ENCODE results near the gene HEG1. TPM values are rescaled to one million over a fixed set of nuclear protein-coding genes. Genes with fewer than 3 reads are reported as not detected.

HEG1 gene
- total and polyA plus RNA-seq, 2 donors (not counting 3 experiments of a cell fraction or from before 2014, with no cell fraction given) = 50.1 to 106 TPM

- Histone ChIP-seq H3K27me3 (ENCODE audit: control insufficient read depth in 2 of 2, insufficient read depth in 2 of 2, low read length in 2 of 2) (peaks cover 1 to 2% of the 10 kb centered on the region in 2 experiments), H3K9me1 (replicated peaks; ENCODE audit: control insufficient read depth, extremely low read depth, insufficient read depth, low read length) (no peaks in the 10 kb centered on the region), H3K79me2 (ENCODE audit: control insufficient read depth, insufficient read depth, low read length) (no peaks in the 10 kb centered on the region), H3K9me3 (replicated peaks; ENCODE audit: control insufficient read depth, insufficient read depth, low read length) (no peaks in the 10 kb centered on the region), H3K36me3 (ENCODE audit: control insufficient read depth in 2 of 2, extremely low read depth in 1 of 2, insufficient read depth in 2 of 2, low read length in 2 of 2) (no peaks in the 10 kb centered on the region), H3K4me3 (replicated peaks in 1 of 3; ENCODE audit: insufficient read depth in 1 of 3, low read depth in 1 of 3, low read length in 3 of 3) (no peak overlapping the region), H2AFZ (ENCODE audit: low read depth, low read length) (no peak overlapping the region), H3K9ac (replicated peaks; ENCODE audit: extremely low read depth, insufficient read depth, low read length) (no peak overlapping the region), H3K4me1 (ENCODE audit: control insufficient read depth, extremely low read depth, insufficient read depth, low read length) (no peaks in the 10 kb centered on the region), H4K20me1 (replicated peaks; ENCODE audit: control insufficient read depth, extremely low read depth, insufficient read depth, low read length) (no peaks in the 10 kb centered on the region), H3K4me2 (ENCODE audit: insufficient read depth, low read length) (no peak overlapping the region), H3K27ac (ENCODE audit: insufficient read depth, low read depth, low read length) (no peak overlapping the region)
- FAIRE-seq (no peak), DNase-seq (ENCODE audit: low read depth, low spot score) (no peak)
- TF ChIP-seq POLR2AphosphoS5 (IDR thresholded peaks at IDR 0.05; ENCODE audit: insufficient read depth, low read depth, low read length) (no peak), MAX (IDR thresholded peaks at IDR 0.05; ENCODE audit: insufficient read depth, insufficient read length) (no peak), GATA2 (IDR thresholded peaks at IDR 0.05; ENCODE audit: insufficient read depth, insufficient read length, low read depth, low read length) (no peak), EZH2 (IDR thresholded peaks at IDR 0.05; ENCODE audit: borderline replicate concordance, low read depth, low read length, severe bottlenecking) (no peak), MYC (IDR thresholded peaks at IDR 0.05; ENCODE audit: low read depth, low read length) (no peak), JUN (IDR thresholded peaks at IDR 0.05; ENCODE audit: borderline replicate concordance, insufficient read depth, insufficient read length, low read depth) (no peak), FOS (IDR thresholded peaks at IDR 0.05; ENCODE audit: borderline replicate concordance, insufficient read depth, low read length) (no peak), POLR2A (IDR thresholded peaks at IDR 0.05; ENCODE audit: low read depth, low read length) (no peak)
- TF ChIP-seq, protein P1, sequence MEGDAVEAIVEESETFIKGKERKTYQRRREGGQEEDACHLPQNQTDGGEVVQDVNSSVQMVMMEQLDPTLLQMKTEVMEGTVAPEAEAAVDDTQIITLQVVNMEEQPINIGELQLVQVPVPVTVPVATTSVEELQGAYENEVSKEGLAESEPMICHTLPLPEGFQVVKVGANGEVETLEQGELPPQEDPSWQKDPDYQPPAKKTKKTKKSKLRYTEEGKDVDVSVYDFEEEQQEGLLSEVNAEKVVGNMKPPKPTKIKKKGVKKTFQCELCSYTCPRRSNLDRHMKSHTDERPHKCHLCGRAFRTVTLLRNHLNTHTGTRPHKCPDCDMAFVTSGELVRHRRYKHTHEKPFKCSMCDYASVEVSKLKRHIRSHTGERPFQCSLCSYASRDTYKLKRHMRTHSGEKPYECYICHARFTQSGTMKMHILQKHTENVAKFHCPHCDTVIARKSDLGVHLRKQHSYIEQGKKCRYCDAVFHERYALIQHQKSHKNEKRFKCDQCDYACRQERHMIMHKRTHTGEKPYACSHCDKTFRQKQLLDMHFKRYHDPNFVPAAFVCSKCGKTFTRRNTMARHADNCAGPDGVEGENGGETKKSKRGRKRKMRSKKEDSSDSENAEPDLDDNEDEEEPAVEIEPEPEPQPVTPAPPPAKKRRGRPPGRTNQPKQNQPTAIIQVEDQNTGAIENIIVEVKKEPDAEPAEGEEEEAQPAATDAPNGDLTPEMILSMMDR (IDR thresholded peaks at IDR 0.05; ENCODE audit: extremely low read depth in 1 of 2, insufficient read depth in 1 of 2, low read depth in 1 of 2, low read length in 2 of 2) = no peak
- dilution Hi-C loops (cut with MboI; ENCODE audit: extremely low pct_ligation_motif_present, low sequenced_read_pairs) (no loop called here), intact Hi-C loops (cut with micrococcal nuclease) (no loop called here)
- ChIA-PET CTCF (interaction anchor here (1.2 kb wide), 1 partner anchor 27 kb away, joined by 3 read pairs; no protein-coding TSS in a partner anchor), POLR2A (no interaction called here)
- BruUV-seq (replicated peaks) = no TSS peak
Observed at GRCh38 chr3:124937049-124937448, 118.7 kb downstream of the HEG1 start.
